Measurements from ENCODE around the gene LIG1.

Gene LIG1

GRCh38 chr19:48182434-48182833 lies 12.3 kb upstream of the LIG1 start:
- in situ Hi-C loops (cut with HindIII; ENCODE audit: low sequenced_read_pairs), result no loop called here

GRCh38 chr19:48181505-48181904 lies 11.4 kb upstream of the LIG1 start:
- in situ Hi-C loops (cut with HindIII; ENCODE audit: low sequenced_read_pairs), result no loop called here

DNA sequence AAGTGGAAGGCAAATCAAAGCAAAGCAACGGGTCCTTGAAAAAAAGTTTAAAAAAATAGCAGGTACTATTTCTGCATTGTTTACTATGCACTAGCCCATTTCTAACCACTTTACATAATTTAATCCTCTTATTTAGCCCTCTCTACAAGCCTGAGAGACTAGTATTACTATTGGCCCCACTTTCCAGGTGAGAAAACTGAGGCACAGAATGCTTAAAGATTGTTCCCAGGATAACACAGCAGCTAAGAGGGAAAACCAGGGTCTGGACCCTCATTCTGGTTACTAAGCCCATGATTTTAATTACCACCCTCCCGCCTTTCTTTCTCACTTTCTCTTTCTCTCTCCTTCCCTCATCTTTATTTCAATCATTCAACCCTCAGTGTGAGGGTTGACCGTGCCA lies 6.1 kb upstream of the LIG1 start:
- in situ Hi-C loops (cut with HindIII; ENCODE audit: low sequenced_read_pairs), result no loop called here

DNA sequence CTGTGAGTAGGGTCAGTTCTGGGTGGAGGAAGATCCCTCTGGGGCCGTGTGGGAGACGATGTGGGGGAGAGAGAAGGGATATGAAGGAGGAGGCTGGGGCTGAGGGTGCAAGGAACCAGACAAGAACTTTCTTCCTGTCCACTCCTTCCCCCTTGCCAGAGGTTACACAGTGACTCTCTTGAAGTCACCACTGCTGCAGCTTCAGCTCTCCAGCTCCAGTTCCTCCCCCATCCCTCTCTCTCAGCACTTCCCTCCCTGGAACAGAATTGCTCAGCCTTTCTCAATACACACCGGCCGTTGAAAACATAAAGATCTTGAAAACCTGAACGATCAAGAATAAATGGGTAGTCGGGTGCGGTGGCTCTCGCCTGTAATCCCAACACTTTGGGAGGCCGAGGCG lies 5.4 kb upstream of the LIG1 start:
- in situ Hi-C loops (cut with HindIII; ENCODE audit: low sequenced_read_pairs), result no loop called here

- in situ Hi-C loops (cut with HindIII; ENCODE audit: low sequenced_read_pairs), result no loop called here
Observed at GRCh38 chr19:48174445-48175030, 4.4 kb upstream of the LIG1 start.

DNA sequence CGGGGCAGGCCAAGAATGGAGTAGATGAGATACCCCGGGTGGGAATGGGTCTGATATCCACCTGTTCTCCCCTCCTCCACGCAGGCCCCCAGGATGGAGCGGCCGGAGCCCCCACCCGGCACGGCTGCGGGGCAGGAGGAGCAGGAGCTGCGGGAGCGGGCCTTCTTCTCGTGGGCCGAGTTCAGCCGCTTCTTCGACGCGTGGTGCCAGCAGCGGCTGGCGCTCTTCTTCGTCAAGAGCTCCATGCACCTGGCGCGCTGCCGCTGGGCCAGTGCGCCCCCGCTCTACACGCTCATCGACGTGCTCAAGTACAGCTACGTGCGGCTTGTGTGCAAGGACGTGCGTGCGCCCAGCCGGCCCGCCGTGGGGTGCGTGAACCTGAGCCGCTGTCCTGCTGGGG lies 1.6 kb upstream of the LIG1 start:
- in situ Hi-C loops (cut with HindIII; ENCODE audit: low sequenced_read_pairs), result no loop called here

DNA sequence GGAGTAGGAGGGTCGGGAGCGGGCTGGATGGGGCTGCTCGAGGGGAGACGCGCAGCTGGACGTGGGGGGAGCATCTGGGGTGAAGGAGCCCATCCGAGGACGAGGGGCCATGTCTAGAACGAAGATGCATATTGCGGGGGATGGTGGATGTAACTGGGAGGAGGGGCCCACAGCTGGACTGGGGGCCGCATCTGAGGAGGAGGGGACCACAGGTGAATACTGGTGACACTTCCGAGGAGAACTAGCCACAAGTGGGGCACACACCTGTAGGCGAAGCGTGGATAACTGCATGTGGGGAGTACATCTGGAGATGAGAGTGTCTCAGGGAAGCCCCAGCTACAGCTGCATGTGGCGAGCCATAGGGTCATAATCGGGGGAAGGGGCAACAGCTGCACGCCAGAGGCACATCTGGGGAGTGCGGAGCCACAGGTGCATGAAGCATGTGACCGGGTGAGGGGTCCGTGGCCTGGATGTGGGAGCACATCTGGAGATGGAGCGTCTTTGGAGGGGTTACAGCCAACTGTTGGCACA lies 738 bp upstream of the LIG1 start:
- in situ Hi-C loops (cut with HindIII; ENCODE audit: low sequenced_read_pairs), result no loop called here

DNA sequence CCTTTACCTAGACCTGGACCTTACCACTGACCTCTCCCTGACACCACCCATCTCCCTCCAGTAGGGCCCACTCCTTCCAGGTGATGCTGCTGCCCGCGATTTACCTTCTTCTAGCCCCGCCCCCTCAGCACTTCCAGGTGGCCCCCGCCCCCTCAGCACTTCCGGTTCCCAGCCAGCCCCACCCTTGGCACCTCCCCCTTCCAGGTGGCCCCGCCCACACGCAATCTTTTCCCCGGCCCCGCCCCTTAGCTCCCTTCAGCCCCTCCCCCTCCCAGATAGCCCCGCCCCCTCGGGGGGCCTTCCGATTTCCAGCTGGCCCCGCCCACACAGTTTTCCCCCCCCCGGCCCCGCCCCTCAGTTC lies 586 bp downstream of the LIG1 start:
- in situ Hi-C loops (cut with HindIII; ENCODE audit: low sequenced_read_pairs), result no loop called here

DNA sequence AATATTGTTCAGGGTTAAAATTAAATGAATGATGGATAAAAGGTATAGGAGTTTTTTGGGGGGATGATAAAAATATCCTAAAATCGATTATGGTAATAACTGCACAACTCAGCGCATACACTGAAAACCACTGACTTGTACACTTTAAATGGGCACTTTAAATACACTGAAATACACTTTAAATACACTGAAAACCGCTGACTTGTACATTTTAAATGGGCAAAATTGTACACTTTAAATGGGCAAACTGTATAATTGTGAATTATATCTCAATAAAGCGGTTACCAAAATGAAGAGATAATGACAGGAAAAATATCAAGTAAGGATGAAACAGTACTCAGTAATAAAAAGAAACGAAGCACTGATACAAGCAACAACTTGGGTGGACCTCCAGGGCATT lies 1.5 kb downstream of the LIG1 start:
- in situ Hi-C loops (cut with HindIII; ENCODE audit: low sequenced_read_pairs), result no loop called here

GRCh38 chr19:48158210-48158790 lies 11.8 kb downstream of the LIG1 start:
- in situ Hi-C loops (cut with HindIII; ENCODE audit: low sequenced_read_pairs), result no loop called here

DNA sequence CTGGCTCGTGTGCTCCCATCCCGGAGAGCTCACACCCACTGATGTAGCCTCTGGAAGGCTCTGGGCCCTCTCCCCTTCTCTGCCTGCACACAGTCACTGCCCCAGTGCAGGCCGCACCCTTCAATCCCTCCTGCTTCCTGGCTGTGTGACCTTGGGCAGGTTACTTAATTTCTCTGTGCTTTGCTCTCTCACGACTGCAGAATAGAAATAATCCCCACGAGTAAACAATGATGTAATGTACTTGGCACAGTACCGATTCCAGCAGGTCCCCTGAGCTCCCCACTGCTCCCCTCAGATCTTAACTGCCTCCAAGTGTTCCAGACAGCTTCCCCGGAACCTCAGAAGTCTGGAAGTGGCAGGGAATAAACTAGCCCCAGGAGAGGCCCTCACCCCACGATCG lies 16.1 kb downstream of the LIG1 start:
- in situ Hi-C loops (cut with HindIII; ENCODE audit: low sequenced_read_pairs), result no loop called here

DNA sequence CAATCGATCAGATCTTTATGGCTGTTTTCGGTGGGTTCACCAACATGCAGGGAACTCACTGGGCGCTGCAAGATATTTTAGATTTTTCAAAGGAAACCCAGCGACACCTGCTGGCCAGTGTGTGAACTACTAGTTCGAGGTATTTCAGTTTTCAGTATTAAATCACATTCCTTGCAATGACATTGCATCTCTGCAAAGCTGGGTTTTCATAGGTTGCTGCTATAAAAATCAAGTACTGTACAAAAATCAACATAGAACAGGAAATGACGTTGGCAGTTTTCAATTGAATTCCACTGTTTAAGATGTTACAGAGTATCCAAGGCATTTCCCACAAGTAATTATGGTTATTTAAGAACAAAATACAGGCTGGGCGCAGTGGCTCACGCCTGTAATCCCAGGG lies 17.6 kb downstream of the LIG1 start:
- in situ Hi-C loops (cut with HindIII; ENCODE audit: low sequenced_read_pairs), result no loop called here

DNA sequence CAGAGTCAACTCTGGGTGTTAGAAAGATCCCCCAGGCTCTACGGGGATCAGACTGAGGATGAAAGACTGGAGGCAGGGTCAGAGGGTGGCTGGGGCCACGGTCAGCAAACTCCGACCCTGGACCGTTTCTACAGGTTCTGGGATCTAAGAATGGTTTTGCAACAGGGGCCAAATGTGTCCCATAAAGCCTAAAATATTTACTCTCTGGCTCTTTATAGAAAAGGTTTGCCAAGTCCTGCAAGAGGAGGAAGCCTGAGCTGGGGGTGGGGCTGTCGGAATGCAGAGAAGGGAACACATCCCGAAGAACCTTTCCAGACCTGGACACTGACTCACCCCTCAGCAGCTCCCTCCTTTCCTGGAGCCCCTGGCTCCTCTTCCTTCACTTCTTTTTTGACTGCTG lies 20.7 kb downstream of the LIG1 start:
- in situ Hi-C loops (cut with HindIII; ENCODE audit: low sequenced_read_pairs), result no loop called here

- in situ Hi-C loops (cut with HindIII; ENCODE audit: low sequenced_read_pairs), result no loop called here
Observed at GRCh38 chr19:48148576-48148975, 21.6 kb downstream of the LIG1 start.

GRCh38 chr19:48147597-48148175 lies 22.5 kb downstream of the LIG1 start:
- in situ Hi-C loops (cut with HindIII; ENCODE audit: low sequenced_read_pairs), result no loop called here

DNA sequence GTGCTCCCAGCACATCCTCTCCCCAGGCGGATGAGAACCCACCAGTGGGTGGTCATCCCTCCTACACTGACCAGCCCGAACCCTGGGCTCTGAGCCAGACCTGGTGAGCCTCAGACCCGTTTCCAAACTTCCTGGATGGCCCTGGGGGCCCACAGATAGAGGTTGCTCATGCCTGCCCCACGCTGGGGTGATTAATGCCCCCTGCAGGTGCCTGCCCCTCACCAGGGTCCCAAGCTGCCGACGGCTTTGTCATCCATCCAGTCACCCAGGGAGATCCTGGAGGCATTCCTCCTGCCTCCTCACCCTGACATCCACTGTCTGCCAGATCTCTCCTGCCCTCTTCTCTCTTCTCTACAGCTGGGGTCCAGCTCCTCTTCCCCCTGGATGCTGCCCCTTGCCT lies 31.1 kb downstream of the LIG1 start:
- in situ Hi-C loops (cut with HindIII; ENCODE audit: low sequenced_read_pairs), result no loop called here

DNA sequence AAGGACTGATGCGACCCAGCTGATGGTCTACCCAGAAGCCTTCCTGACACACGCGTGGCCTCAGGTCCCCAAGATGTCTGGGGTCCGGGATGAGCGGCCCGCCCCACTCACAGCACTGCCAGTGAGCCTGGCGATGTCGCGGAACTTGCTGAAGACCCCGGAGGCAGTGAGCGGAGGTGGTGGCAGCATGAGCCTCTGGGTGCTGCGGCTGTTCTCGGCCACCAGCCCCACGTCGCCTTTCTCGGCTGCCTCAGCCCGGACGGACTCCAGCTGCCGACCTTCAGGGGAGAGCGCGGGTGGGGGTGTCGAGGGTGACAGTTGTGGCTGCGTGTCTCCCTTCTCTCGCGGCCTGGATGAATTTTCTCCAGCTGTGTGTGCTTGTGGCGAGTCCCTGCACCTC lies 32.7 kb downstream of the LIG1 start:
- in situ Hi-C loops (cut with HindIII; ENCODE audit: low sequenced_read_pairs), result no loop called here

GRCh38 chr19:48136547-48136946 lies 33.6 kb downstream of the LIG1 start:
- in situ Hi-C loops (cut with HindIII; ENCODE audit: low sequenced_read_pairs), result no loop called here

DNA sequence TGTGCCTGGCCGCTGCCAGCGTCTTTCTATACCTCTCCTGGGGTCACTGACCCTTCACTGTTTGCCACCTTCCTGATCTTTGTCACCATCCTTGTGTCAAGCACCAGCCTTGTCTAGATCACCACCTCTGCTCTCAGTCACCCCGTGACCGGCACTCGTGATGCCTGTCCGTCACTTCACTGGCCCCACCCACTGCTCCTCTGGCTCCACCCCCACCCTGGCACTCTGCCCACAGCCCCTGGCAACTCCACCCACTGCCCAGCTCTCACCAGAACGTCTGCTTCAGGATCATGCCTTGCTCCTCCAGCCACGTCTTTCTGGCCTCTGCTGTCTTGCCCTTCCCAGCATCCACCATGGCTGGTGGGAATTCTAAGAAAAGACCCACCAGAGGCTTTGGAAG lies 34.7 kb downstream of the LIG1 start:
- in situ Hi-C loops (cut with HindIII; ENCODE audit: low sequenced_read_pairs), result no loop called here

- in situ Hi-C loops (cut with HindIII; ENCODE audit: low sequenced_read_pairs), result no loop called here
Observed at GRCh38 chr19:48133094-48133493, 37.0 kb downstream of the LIG1 start.

DNA sequence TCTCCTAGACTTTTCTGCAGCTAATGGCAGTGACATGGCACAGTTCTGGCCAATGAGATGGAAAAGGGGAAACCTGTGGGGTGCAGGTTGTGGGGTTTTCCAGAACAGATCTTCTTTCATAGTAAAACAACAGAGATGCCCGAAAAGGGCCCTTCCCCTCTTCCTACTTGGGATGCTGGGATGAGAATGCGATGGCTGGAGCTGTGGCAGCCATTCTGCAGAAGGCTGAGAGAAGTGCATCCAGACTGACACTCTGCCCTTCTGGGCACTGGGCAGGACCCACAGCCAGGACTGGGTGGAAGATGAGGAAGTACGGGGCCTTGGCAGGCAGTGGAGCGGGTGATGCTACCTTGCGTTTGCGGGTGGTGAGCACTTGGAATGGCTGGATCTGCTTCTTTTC lies 42.6 kb downstream of the LIG1 start:
- in situ Hi-C loops (cut with HindIII; ENCODE audit: low sequenced_read_pairs), result no loop called here

DNA sequence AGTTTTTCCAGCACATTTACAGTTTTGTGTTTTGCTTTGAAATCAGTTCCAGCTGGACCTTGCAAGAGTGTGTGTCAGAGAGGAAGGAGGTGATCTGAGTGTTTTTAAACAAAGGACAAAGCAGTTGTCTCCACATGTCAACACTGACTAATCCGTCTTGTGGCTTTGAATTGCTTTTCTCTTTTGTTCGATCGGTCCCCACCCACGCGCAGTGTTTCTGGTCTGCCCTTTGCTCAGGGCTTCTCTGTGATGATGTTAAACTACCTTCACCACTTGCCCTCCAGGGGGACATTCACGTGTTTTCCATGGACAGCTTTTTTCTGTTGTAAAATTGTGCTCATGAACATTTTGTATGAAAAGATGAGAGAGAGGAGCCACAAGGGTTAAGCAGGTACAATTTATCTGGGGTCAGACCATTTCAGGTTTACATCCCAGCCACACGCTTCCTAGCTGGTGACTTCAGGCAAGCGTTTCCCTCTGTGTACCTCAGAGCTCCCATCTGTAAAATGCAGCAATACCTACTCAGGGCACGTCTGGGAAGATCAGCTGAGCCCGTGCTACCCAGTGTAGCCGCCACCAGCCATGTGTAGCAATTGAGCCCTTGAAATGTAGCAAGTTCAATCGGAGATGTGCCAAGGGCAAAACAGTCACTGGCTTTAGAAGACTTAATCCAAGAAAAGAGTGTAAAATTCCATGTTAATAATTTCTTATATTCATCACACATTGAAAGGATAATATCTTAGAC lies 46.1 kb downstream of the LIG1 start:
- in situ Hi-C loops (cut with HindIII; ENCODE audit: low sequenced_read_pairs), result no loop called here

Measured in endothelial cell of hepatic sinusoid (primary cell).